Coronary artery (tissue), 2 donors: ENCODE data around the gene FLYWCH2.
"Not testable (repeated sequence)": the region's sequence is repeated elsewhere in the genome, so short reads cannot be mapped to it uniquely, and the experiment has no call there.

Experiments used
- DNase-seq: peaks from one replicate; pipeline ENCODE4 v3.0.0-alpha.2; 2017; ENCODE audit warnings: low spot score
- H3K27ac ChIP-seq, 2 donors: fragments of 200-600 bp; sonication (generic); one replicate each; pipeline ENCODE4 v1.5.1; 2016 to 2019
- H3K4me3 ChIP-seq: fragments of 200-600 bp; sonication (generic); 2 replicates; pipeline ENCODE4 v1.5.1; 2016; ENCODE audit warnings: mild to moderate bottlenecking, moderate library complexity
- TF ChIP-seq, protein P1 (sequence below): fragments of 200-600 bp; sonication (generic); IDR thresholded peaks from one replicate; pipeline ENCODE4 v1.5.1; 2019; ENCODE audit warnings: antibody characterized with exemption

Gene FLYWCH2

DNA sequence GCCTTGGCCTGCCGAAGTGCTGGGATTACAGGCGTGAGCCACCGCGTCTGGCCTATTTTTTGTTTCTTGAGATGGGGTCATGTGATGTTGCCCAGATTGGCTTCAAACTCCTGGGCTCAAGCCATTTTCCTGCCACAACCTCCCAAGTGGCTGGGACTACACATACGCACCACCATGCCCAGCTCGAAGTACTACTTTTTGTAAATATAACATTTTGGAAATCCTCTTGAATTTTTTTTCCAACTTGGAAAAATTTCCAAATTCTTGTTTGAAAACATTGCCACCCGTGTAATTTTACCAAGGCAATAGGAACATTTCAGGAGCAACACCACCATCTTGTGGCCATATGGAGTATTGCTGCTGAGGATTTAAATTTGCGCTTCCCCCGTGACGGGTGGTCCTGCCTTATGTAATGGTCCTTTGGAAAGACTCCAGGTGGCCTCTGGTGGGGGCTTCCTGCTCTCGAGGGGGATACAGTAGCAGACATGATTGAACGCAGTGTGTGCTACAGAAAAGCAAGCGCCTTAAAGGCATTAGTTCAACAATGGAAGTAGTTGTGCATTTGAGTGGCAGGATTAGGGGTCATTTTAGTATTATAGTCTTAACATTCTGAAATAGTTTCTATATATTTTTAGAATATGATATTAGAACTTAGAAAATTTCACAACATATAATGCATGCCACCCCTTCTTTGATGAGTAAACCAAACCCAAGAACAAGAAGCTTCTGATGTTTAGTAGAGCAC is 36.7 kb downstream of the FLYWCH2 start:
- no peak overlapping the region for H3K4me3 ChIP-seq
- TF ChIP-seq, protein P1, sequence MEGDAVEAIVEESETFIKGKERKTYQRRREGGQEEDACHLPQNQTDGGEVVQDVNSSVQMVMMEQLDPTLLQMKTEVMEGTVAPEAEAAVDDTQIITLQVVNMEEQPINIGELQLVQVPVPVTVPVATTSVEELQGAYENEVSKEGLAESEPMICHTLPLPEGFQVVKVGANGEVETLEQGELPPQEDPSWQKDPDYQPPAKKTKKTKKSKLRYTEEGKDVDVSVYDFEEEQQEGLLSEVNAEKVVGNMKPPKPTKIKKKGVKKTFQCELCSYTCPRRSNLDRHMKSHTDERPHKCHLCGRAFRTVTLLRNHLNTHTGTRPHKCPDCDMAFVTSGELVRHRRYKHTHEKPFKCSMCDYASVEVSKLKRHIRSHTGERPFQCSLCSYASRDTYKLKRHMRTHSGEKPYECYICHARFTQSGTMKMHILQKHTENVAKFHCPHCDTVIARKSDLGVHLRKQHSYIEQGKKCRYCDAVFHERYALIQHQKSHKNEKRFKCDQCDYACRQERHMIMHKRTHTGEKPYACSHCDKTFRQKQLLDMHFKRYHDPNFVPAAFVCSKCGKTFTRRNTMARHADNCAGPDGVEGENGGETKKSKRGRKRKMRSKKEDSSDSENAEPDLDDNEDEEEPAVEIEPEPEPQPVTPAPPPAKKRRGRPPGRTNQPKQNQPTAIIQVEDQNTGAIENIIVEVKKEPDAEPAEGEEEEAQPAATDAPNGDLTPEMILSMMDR, result peak; percentile 91
- DNase-seq, result no peak
- H3K27ac ChIP-seq, result peak overlapping the region; percentile 53 to 76

DNA sequence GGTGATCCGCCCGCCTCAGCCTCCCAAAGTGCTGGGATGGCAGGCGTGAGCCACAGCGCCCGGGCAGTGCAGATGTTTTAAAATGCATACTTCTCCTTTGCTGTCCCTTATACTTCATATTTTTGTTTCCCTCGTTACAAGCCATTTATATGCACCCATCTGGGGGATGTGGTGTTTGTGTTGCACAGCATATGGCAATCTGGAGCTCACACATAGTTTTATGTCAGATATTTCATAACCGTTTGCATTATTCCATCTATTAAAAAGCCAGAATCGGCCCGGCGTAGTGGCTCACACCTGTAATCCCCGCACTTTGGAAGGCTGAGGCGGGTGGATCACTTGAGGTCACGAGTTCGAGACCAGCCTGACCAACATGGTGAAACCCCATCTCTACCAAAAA is 40.5 kb downstream of the FLYWCH2 start:
- no peak overlapping the region for H3K4me3 ChIP-seq
- no peak for DNase-seq
- H3K27ac ChIP-seq, result no peak overlapping the region
- TF ChIP-seq, protein P1, result no peak

DNA sequence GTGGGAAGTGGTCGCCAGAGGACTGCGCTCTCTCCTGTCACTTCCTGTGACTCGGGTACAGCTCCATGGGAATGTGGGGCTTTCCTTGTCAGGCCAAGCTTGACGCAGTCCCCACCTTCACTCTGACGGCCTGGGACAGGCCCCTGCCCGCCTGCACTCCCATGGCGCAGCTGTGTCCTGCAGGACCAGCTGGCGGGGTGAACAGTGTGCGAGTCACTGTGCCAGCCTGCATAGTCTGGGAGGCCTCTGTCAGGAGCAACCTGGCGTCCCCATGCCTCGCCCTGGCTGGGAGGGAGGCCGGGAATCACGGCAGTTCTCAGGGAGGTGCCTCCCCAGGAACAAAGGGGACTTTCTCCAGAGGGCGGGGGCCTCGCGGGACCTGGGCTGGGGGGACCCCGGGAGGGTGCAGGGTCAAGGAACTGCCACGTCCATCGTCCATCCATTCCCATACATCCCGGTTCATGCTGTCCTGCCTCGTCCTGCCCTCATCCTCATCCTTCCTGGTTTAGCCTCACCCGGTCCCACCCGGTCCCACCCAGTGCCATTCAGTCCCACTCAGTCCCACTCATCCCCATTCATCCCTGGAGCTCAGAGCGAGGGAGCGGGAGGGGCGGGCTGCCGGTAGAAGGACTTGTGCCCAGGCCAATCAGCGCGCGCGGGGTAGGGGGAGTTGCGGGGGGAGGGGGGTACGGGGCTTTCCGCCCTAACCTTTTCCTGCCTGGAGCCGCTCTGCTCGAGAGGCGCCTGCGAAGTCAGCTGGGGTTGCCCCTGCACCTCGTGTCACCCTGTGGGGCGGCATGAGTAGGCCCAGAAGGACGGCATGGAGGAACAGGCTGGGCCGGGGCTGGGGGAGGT is 42.1 kb downstream of the FLYWCH2 start:
- no peak overlapping the region for H3K27ac ChIP-seq
- TF ChIP-seq, protein P1, result no peak
- no peak for DNase-seq
- H3K4me3 ChIP-seq, result no peak overlapping the region

DNA sequence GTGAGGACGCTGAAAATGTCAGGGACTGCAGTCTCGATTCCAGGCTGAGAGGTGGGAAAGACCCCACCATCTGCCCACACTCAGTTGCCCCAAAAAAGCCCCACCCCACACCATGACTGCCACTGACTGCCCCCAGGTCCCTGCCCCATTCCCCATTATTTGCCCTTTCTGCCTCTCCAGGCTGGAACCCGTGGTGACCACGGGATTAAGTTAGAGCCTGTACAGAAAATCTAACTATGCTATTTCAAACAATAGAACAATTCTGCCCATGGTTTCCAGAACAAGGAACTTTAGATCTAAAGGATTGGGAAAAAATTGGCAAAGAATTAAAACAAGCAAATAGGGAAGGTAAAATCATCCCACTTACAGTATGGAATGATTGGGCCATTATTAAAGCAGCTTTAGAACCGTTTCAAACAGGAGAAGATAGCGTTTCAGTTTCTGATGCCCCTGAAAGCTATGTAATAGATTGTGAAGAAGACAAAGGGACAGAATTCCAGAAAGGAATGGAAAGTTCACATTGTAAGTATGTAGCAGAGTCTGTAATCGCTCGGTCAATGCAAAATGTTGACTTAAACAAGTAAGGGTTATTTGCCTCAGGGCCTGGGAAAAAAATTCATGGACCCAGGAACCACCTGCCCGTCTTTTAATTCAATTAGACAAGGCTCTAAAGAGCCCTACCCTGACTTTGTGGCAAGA is 43.1 kb downstream of the FLYWCH2 start:
- TF ChIP-seq, protein P1, result no peak
- no peak for DNase-seq
- no peak overlapping the region for H3K4me3 ChIP-seq
- H3K27ac ChIP-seq, result no peak overlapping the region

DNA sequence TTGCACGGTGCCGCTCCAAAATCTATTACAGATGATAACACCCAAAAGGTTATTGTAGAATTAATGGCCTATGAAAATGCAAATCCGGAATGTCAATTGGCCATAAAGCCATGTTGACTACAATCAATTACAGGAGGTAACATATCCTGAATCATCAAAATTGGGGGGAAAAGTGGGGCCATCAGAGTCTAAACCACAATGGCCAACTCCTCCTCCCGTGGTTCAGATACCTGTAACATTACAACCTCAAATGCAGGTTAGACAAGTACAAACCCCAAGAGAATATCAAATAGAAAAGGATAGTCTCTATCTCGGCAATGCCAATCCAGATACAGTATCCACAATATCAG is 43.6 kb downstream of the FLYWCH2 start:
- H3K27ac ChIP-seq, result no peak overlapping the region
- TF ChIP-seq, protein P1, result no peak
- H3K4me3 ChIP-seq, result peak overlapping the region; percentile 60
- no peak for DNase-seq

DNA sequence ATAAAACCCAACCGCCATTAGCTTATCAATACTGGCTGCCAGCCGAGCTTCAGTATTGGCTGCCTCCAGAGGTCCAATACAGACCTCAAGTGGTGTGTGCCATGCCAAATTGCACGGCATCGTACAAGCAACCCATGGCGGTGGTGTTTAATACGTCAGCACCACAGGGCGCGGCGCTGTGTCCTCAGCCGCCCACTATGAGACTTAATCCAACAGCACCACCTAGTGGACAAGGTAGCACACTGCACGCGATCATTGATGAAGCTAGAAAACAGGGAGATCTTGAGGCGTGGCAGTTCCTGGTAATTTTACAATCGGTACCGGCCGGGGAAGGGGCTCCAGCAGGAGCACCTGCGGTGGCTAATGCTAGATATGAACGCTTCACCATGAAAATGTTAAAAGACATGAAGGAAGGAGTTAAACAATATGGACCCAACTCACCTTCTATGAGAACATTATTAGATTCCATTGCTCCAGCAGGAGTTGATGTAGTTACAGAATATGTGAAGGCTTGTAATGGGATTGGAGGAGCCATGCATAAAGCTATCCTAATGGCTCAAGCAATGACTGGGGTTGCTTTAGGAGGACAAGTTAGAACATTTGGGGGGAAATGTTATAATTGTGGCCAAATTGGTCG is 44.1 kb downstream of the FLYWCH2 start:
- DNase-seq, result peak; percentile 89
- H3K4me3 ChIP-seq, result peak overlapping the region; percentile 60
- TF ChIP-seq, protein P1, result peak; percentile 88
- H3K27ac ChIP-seq, result no peak overlapping the region

DNA sequence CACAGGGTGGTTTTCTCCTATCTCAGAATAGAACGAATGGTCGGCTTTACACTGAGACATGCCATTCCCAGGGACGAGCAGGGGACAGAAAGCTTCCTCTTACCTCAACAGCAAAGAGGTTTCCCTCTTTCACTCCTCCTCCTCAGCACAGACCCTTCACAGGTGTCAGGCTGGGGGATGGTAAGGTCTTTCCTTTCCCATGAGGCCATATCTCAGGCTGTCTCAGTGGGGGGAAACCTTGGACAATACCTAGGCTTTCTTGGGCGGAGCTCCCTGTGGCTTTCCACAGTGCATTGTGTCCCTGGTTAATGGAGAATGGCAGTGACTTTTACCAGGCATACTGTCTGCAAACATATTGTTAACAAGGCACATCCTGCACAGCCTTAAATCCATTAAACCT is 45.1 kb downstream of the FLYWCH2 start:
- H3K4me3 ChIP-seq, H3K27ac ChIP-seq, DNase-seq: not testable (repeated sequence)
